Lung microvascular endothelial cell (primary cell): ENCODE data around the gene SLC25A3. TPM values are rescaled to one million over a fixed set of nuclear protein-coding genes. Genes with fewer than 3 reads are reported as not detected.
"Not testable (repeated sequence)": the region's sequence is repeated elsewhere in the genome, so short reads cannot be mapped to it uniquely, and the experiment has no call there.

Source experiments
- DNase-seq, 2 donors: peaks; one replicate each; pipeline versions ENCODE4 v3.0.0 to v3.0.0-alpha.2; 2010; ENCODE audit warnings: low read depth in 2 of 2
- total RNA-seq: library from RNA; depleted of rRNA; stranded (reverse); fragments of >200 nt; gene quantifications from 2 replicates; pipeline ENCODE4 v1.2.1, GENCODE V29; 2014

SLC25A3 gene
- total RNA-seq, result 339 and 462 TPM in 2 replicates

DNA sequence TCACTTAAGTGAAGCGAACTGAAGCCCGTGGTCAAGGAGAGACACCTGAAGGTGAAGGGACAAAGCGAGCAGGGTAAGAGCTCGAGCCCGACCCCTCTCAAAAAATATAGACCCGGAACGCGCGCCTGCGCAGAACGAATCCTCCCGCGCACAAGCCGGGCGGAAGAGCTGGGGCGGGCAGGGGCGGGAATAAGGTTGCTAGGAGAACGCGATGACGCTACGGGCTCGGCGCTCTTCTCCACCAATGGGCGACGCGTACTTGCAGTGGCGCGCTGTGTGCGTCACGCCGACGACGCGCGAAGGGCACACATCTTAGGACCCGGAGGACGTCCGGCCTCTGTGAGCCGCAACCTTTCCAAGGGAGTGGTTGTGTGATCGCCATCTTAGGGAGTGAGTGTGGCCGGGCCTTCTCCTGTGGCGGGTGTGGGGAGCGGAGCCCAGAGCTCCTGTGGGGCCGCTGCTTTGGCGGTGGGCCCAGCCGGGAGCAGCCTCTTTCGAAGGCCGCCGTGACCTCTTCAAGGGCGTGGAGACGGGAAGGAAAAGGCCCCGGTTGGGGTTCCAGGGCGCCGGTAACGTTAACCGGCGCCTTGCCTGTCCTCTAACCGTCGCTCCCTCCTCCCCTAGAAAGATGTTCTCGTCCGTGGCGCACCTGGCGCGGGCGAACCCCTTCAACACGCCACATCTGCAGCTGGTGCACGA lies at the start of gene SLC25A3:
SLC25A3 (plus strand) TSS at position 336 of the 699 bp plus-strand sequence; CDS start at position 629, 293 bp downstream.
- peak; percentile 99 to 100 for DNase-seq

DNA sequence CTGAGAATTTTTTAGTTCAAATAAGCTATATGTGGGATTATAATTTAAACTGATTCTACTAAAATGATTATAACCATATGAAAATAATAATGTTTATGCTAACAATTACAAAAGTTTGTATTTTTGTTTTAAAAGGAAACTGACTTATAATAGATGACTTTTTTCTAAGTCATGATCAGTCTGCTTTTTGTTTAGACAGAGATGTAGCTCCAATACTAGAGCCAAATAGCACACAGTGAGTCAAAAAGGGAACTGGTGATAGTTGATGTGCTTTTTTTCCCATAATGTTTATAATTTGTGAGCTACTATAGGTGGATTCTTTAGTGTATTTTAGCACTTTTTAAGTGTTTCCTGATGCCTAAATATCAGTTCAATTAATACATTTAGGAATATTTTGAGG lies 49.8 kb upstream of the SLC25A3 start:
- no peak for DNase-seq

DNA sequence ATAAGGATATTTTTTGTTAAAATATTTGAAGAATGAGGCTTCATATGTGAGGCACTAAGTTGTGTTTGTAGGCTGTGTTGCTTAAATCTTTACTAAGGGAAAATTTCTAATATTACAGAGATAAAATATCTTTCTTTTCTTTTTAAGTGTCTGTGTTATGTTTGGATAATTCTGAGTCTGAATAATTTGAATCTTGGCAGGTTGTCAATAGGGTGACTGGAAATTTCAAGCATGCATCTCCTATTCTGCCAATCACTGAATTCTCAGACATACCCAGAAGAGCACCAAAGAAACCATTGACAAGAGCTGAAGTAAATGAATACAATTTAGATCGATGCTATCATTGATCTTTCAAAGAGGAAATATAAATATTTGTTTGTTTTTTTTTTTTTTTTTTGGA lies 48.7 kb upstream of the SLC25A3 start:
- DNase-seq, result no peak

DNA sequence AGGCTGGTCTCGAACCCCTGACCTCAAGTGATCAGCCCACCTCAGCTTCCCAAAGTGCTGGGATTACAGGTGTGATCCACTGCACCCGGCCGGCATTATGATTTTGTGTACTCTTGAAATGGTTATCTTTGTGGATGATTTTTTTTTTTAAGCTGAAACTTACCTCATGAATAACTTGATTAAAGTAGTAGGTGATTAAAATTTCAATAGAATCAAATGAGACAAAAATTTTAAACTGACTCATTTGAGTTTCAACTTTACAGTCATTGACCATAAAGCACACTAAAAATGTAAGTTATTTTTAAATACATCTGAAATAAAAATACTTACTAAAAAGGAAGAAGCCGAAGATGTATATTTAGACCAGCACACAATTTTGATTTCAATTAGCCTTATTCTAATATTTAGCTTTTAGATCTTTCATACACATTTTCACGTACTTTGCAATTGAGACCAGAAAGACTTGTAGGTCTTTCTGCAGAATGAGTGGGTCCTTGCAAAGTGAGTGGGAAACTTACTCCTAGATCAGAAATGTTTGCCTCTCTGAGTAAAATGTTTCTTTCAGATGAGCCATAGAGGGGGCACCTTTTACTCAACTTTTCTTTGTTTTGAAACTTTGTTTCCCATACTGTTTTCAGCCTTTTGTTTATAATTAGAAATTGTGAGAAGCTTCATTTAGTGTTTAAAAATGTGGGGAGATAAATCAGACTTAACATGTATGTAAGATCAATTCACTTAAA lies 43.9 kb upstream of the SLC25A3 start:
- DNase-seq, result no peak

DNA sequence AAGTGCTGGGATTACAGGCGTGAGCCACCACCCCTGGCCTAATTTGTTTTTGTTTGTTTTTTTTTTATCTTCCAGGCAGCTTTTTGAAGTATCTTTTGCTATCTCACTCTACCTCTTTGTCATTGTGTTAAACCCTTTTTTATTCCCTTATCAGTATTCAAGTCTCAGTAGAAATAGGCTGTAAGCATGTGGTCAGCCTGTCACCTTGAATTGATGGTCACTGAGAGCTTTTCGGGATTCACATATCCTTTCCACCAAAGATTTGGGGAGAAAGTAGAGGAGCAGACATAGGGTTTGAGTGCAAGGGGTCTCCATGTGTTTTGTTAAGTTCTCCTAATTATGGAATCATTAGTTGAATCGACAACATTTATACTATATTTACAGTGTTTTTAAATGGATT lies 41.7 kb upstream of the SLC25A3 start:
- DNase-seq, result no peak

DNA sequence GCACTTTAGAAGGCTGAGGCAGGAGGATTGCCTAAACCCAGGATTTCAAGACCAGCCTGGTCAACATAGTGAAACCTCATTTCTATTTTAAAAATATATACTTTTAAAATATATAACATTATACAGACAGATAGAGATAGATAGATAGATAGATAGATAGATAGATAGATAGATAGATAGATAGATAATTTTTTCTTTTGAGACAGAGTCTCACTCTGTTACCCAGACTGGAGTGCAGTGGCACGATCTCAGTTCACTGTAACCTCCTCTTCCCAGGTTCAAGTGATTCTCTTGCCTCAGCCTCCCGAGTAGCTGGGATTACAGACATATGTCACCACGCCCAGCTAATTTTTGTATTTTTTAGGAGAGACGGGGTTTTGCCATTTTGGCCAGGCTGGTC lies 35.4 kb upstream of the SLC25A3 start:
- not testable (repeated sequence) for DNase-seq

DNA sequence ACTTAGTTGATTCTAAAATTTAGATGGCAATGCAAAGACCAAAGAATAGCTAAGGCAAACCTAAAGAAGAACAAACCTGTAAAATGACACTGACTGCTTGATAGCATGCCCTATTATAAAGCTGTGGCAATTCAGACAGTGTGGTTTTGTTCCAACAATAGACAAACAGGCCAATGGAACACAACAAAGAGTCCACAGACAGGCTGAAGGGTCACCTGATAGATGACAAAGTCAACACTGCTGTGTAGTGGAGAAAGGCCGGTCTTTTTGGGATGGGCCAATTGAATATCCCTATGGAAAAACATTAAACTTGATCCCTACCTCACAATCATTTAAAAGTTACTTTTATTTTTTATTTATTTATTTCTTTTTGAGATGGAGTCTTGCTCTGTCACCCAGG lies 33.8 kb upstream of the SLC25A3 start:
- no peak for DNase-seq

DNA sequence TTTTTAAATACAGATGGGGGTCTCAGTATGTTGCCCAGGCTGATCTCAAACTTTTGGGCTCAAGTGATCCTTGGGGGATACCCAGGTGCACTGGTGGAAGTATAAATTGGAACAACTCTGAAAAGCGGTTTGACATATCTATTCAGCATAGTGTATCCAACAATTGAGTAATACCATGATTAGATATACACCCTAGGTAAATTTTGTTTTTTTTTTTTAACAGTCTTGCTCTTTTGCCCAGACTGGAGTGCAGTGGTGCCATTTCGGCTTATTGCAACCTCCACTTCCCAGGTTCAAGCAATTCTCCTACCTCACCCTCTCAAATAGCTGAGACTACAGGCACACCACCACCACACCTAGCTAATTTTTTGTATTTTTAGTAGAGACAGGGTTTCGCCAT lies 31.6 kb upstream of the SLC25A3 start:
- no peak for DNase-seq

DNA sequence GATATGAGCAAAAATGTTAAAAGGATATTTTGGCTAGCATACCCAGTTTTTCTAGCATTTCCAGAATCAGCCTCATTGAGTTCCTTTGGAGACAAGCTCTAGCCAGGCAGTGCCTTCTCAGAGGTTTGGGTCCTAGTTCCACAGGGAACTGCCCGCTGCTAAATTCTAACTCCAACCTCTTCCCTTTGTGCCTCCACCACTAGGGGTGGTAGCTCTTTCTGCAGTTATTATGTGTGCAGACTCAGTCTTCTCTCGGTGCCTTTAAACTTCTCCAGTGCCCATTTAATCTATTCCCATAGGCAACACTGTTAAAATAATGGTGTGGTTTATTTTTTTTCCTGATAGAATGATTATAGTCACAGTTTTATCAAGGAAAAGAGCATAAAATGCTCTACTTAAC lies 21.5 kb upstream of the SLC25A3 start:
- no peak for DNase-seq

DNA sequence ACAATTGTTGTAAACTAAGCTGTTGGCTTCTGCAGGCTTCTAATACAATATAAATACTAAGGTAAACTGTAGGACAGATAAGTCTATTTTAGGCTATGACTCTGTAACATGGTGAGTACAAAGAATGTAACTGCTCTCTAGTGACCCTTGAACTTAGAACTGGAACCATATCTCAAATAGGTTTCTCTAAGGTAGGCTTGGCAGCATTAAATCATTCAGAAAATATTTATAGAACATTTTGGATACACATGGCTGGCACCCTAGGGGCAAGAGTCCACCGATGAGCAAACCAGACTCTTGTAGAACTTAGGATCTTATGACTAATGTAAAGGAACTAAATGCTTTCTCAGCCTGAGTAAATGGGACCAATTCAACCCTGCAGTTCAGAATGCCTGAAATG lies 19.4 kb upstream of the SLC25A3 start:
- no peak for DNase-seq

DNA sequence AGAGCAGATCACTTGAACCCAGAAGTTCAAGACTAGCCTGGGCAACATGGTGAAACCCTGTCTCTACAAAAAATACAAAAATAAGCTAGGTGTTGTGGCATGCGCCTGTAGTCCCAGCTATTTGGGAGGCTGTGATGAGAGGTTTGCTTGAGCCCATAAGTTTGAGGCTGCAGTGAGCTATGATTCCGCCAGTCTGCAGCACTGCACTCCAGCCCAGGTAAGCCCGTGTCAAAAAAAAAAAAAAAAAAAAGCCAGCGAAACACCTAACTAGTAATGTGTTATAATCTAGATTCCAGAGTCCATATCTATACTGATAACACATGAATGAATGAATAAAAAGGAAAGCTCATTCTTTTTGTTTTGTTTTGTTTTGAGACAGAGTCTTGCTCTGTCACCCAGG lies 18.5 kb upstream of the SLC25A3 start:
- DNase-seq, result no peak

DNA sequence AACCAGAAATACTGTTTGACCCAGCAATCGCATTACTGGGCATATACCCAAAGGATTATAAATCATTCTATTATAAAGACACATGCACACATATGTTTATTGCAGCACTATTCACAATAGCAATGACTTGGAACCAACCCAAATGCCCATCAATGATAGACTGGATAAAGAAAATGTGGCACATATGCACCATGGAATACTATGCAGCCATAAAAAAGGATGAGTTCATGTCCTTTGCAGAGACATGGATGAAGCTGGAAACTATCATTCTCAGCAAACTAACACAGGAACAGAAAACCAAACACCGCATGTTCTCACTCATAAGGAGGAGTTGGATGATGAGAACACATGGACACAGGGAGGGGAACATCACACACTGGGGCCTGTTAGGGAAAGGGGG lies 16.7 kb upstream of the SLC25A3 start:
- not testable (repeated sequence) for DNase-seq

DNA sequence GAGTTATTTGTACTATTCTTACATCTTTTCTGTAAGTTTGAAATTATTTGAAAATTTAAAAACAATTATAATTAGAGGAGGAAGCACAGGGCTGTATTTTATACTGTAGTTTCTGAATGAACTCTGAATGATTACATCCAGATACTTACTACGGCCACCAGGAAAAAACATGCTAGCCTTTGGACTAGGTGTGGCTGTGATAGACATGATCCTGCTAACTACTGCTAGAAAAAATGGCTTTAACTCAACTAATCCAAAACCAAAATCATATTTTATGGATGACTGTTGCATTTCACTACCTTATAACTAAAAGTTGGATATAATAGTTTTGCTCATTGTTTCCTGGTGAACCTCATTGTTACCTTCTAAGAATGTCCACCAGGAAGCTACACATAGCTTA lies 15.1 kb upstream of the SLC25A3 start:
- no peak for DNase-seq

DNA sequence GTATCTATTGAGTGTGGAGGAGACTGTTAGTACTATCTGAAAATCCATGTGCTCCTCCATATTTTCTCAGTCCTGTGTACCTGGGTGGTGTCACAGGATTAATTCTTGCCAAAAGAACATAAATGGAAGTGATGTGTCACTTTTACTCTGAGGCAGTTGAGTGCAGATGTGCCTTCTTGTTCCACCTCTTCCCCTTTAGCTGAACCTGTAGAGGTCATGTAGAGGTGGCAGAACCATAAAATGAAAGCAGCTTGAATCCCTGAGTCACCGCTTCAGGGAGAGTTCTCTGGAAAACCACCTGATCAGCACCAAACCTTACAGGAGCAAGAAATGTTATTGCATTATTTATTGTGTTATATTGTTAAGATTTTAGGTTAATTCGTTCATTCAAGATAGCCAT lies 14.7 kb upstream of the SLC25A3 start:
- peak in 1 of 2 donors; percentile 27 for DNase-seq

DNA sequence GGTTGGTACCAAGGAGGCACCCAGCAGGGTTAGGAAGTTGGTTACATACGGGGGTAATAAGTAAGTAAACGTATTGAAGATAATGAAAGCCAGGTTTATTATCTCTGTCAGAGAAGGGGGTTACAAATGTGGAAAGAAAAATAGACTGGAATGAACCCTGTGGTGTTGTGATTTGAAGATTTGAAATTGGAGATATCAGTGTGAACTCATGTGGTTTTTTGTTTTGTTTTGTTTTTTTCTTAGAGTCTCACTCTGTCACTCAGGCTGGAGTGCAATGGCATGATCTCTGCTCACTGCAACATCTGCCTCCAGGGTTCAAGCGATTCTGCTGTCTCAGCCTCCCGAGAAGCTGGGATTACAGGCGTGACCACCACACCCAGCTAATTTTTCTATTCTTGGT lies 14.1 kb upstream of the SLC25A3 start:
- DNase-seq, result no peak

DNA sequence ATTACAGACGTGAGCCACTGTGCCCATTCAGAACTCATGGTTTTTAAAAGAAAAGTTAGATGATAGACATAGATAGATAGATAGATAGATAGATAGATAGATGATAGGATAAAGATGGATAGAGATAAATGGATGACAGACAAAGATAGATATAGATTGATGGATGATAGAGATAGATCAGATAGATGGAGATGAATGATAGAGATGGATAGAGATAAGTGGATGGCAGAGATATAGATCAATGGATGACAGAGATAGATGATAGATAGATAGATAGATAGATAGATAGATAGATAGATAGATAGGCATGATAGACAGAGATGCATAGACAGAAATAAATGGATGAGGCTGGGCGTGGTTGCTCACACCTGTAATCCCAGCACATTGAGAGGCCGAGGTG lies 13.7 kb upstream of the SLC25A3 start:
- DNase-seq, result no peak

DNA sequence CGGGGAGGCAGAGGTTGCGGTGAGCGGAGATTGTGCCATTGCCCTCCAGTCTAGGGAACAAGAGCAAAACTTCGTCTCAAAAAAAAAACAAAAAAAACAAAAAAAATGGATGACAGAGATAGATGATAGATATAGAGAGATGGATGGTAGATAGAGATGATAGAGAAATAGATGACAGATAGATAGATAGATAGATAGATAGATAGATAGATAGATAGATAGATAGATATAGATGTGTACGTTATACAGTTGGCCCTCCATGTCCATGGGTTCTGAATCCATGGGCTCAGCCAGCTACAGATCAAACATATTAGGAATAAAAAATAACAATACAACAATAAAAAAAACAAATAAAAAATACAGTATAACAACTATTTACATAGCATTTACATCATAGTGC lies 12.8 kb upstream of the SLC25A3 start:
- DNase-seq, result no peak

DNA sequence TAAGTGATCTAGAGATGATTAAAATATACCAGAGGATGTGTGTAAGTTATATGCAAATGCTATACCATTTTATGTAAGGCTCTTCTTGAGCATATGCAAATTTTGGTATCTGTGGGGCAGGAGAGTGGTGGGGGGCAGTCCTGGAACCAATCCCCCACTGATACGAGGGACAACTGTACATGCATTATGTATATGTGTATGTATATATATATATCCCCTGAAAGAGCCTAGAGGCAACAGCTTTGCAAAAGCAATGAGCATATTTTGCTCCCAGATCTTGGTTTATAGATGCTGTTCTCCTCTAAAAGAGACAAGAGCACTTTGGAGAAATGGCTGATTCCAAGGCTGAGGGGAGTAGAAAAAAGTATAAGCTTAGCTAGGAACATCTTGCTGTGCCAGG lies 12.4 kb upstream of the SLC25A3 start:
- DNase-seq, result no peak

DNA sequence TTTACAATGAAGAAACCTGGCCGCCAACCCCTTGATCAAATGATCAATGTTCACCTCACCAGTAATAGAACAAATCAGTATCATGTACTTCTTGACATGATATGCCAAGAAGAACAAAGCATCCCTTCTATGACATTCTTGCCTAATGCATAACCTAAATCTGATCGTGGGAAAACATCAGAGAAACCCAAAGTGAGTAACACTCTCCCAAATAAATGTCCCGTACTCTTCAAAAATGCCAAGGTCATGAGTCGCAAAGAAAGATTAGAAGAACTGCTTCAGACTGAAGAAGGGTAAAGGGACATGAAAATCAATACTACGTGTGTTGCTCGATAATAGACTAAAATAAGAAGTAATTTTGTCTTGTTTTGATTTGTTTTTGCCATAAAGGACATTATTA lies 11.4 kb upstream of the SLC25A3 start:
- no peak for DNase-seq

DNA sequence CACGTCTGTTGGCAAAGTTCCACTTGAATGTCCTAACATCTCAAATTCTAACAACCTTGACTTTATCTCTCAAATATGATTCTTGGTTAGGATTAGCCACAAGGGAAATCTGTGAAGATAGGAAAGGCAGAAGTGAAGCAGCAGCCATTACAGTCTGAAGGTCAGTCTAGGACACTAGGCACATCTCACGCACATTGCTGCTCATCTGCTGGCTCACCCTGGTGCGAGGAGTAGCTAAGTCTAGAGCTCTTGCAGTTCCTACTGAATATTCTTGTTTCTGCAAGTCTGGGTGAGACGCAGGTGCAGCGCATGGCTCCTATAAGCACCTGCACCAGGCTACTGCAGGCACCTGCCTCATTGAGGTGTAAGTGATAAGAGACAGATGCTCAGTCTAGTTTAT lies 6.4 kb upstream of the SLC25A3 start:
- no peak for DNase-seq

DNA sequence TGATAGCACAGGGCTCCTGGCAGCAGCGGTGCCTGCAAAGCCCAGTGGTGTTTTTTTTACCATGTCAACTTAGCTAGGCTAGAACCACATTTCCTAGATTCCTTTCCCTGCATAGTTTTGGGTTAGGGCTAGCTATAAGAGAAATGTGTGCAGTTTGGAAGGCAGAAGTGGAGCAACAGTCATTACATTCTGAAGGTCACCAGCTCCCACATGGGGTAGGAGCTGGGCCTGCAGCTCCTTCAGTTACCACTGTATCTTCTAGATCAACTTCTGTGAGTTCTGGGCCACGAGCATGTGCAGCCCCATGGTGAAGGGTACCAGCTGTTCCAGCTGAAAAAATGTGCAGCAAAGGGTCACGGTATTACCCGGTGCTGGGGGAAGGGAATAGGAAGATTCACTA lies 2.3 kb upstream of the SLC25A3 start:
- DNase-seq, result no peak

DNA sequence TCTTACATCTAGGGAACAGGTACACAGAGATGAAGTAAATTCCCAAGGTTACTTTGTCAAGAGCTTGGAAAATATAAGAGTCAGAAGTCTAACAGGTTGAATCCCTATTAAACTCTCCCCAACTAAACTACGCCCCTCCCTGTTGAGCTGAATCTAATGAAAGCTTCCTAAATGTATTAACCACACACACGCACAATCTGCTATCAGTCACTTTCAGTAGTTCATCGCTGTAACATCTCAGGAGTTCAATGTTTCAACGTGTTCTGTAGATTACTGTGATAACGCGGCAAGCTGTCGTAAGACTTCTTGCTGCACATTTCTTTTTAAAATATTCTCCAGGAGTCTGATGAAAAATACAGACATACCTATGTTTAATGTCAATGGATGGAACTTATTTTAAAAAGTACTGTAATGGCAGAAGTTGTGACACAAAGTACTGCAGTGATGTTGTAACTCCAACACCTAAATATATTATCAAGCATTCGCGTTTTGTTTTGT lies 612 bp upstream of the SLC25A3 start:
- DNase-seq, result peak in 1 of 2 donors; percentile 40
